ENCODE measurements around the gene HAPSTR1.

DNA sequence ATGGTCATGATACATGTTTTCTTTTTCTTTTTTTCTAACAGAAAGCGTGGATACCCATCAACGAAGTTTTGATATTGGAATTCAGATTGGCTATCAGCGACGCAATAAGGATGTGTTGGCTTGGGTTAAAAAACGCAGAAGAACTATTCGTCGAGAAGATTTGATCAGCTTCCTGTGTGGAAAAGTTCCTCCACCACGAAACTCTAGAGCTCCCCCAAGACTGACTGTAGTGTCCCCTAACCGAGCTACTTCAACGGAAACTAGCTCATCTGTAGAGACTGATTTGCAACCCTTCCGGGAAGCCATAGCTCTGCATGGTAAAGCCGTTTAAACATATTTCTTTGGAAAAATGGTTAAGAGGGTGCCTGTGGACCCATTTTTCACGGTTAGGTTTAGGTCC lies 11.5 kb downstream of the HAPSTR1 start:
- TF ChIP-seq, protein P1, sequence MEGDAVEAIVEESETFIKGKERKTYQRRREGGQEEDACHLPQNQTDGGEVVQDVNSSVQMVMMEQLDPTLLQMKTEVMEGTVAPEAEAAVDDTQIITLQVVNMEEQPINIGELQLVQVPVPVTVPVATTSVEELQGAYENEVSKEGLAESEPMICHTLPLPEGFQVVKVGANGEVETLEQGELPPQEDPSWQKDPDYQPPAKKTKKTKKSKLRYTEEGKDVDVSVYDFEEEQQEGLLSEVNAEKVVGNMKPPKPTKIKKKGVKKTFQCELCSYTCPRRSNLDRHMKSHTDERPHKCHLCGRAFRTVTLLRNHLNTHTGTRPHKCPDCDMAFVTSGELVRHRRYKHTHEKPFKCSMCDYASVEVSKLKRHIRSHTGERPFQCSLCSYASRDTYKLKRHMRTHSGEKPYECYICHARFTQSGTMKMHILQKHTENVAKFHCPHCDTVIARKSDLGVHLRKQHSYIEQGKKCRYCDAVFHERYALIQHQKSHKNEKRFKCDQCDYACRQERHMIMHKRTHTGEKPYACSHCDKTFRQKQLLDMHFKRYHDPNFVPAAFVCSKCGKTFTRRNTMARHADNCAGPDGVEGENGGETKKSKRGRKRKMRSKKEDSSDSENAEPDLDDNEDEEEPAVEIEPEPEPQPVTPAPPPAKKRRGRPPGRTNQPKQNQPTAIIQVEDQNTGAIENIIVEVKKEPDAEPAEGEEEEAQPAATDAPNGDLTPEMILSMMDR (conservative IDR thresholded peaks at IDR 0.05; ENCODE audit: low read depth, low read length), result no peak
- TF ChIP-seq EZH2 (IDR thresholded peaks at IDR 0.05; ENCODE audit: low read length, unreplicated experiment), result no peak
- no peak for TF ChIP-seq EZH2phosphoT487 (IDR thresholded peaks at IDR 0.05; ENCODE audit: borderline replicate concordance, low read length)

Data from PC-3 (cell line).